Ishikawa (cell line): ENCODE results near the gene CBX4.

ENCODE experiments used
- CEBPB ChIP-seq: IDR thresholded peaks from 2 replicates; pipeline ENCODE4 v1.6.1; 2012
- CREB1 ChIP-seq: IDR thresholded peaks from 2 replicates; pipeline ENCODE4 v1.6.1; 2012; ENCODE audit warnings: low read depth
- EGR1 ChIP-seq: IDR thresholded peaks from 2 replicates; pipeline ENCODE4 v1.6.1; 2012
- EP300 ChIP-seq: IDR thresholded peaks from 2 replicates; pipeline ENCODE4 v1.6.1; 2012; ENCODE audit warnings: borderline replicate concordance
- FOXM1 ChIP-seq: IDR thresholded peaks from 2 replicates; pipeline ENCODE4 v1.6.1; 2012; ENCODE audit warnings: low read depth, borderline replicate concordance
- NFIC ChIP-seq: IDR thresholded peaks from 2 replicates; pipeline ENCODE4 v1.6.1; 2012
- RAD21 ChIP-seq: IDR thresholded peaks from 2 replicates; pipeline ENCODE4 v1.6.1; 2012; ENCODE audit warnings: low read depth
- TAF1 ChIP-seq: IDR thresholded peaks from 2 replicates; pipeline ENCODE4 v1.6.1; 2012; ENCODE audit warnings: low read depth, mild to moderate bottlenecking
- TCF12 ChIP-seq: IDR thresholded peaks from 2 replicates; pipeline ENCODE4 v1.6.1; 2012; ENCODE audit warnings: low read depth
- TEAD4 ChIP-seq: IDR thresholded peaks from 2 replicates; pipeline ENCODE4 v1.6.1; 2012
- YY1 ChIP-seq: IDR thresholded peaks from 2 replicates; pipeline ENCODE4 v1.6.1; 2012; ENCODE audit warnings: low read depth
- ZBTB7A ChIP-seq: IDR thresholded peaks from 2 replicates; pipeline ENCODE4 v1.6.1; 2012; ENCODE audit warnings: low read depth
- TF ChIP-seq, protein P1 (sequence below): IDR thresholded peaks from 2 replicates; pipeline ENCODE4 v1.6.1; 2012
- TF ChIP-seq, protein P2 (sequence below): IDR thresholded peaks from 2 replicates; pipeline ENCODE4 v1.6.1; 2012
- TF ChIP-seq, protein P3 (sequence below): IDR thresholded peaks from 2 replicates; pipeline ENCODE4 v1.6.1; 2012; ENCODE audit warnings: low read depth, mild to moderate bottlenecking

CBX4 gene

DNA sequence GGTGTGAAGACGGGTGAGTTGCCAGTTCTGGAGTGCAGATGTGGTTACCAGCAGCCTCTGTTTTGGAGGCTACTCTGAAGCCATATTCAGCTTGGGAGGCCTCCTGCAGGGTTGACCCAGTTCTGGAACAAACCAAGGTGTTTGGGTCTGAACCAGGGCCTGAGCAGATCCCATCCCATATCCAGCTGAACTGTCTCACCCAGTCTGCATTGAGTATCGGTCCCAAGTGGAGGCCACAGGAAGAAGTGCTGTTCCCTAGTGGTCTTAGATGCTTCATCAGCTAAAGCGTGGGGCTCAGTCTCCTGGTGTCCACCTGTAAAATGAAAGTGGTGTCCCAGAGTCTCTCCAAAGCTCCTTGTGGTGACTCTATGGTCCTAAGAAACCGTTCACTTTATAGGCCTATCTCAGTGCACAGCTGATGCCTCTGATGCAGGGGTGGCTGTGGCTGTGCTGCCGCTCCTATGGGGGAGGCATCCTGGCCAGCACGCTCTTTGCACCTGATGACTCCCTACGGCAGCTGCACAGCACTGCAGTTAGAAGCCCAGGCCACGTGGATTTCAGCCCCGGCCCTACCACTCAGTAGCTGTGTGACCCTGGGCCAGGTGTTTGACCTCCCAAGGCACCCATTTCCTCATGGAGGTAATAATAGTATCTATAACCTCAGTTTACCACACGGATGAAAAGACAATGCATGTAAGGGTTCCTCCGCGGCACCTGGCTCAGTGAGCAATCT is 21.0 kb downstream of the CBX4 start:
- TF ChIP-seq, protein P1, sequence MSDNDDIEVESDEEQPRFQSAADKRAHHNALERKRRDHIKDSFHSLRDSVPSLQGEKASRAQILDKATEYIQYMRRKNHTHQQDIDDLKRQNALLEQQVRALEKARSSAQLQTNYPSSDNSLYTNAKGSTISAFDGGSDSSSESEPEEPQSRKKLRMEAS: no peak
- TF ChIP-seq TAF1: no peak
- no peak for TF ChIP-seq EGR1
- TF ChIP-seq, protein P2, sequence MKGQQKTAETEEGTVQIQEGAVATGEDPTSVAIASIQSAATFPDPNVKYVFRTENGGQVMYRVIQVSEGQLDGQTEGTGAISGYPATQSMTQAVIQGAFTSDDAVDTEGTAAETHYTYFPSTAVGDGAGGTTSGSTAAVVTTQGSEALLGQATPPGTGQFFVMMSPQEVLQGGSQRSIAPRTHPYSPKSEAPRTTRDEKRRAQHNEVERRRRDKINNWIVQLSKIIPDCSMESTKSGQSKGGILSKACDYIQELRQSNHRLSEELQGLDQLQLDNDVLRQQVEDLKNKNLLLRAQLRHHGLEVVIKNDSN: no peak
- no peak for TF ChIP-seq YY1
- TF ChIP-seq EP300: no peak
- TF ChIP-seq CEBPB: no peak
- no peak for TF ChIP-seq TCF12
- TF ChIP-seq FOXM1: no peak
- no peak for TF ChIP-seq TEAD4
- TF ChIP-seq CREB1: no peak
- no peak for TF ChIP-seq NFIC
- no peak for TF ChIP-seq ZBTB7A
- TF ChIP-seq, protein P3, sequence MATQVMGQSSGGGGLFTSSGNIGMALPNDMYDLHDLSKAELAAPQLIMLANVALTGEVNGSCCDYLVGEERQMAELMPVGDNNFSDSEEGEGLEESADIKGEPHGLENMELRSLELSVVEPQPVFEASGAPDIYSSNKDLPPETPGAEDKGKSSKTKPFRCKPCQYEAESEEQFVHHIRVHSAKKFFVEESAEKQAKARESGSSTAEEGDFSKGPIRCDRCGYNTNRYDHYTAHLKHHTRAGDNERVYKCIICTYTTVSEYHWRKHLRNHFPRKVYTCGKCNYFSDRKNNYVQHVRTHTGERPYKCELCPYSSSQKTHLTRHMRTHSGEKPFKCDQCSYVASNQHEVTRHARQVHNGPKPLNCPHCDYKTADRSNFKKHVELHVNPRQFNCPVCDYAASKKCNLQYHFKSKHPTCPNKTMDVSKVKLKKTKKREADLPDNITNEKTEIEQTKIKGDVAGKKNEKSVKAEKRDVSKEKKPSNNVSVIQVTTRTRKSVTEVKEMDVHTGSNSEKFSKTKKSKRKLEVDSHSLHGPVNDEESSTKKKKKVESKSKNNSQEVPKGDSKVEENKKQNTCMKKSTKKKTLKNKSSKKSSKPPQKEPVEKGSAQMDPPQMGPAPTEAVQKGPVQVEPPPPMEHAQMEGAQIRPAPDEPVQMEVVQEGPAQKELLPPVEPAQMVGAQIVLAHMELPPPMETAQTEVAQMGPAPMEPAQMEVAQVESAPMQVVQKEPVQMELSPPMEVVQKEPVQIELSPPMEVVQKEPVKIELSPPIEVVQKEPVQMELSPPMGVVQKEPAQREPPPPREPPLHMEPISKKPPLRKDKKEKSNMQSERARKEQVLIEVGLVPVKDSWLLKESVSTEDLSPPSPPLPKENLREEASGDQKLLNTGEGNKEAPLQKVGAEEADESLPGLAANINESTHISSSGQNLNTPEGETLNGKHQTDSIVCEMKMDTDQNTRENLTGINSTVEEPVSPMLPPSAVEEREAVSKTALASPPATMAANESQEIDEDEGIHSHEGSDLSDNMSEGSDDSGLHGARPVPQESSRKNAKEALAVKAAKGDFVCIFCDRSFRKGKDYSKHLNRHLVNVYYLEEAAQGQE: no peak
- no peak for TF ChIP-seq RAD21

DNA sequence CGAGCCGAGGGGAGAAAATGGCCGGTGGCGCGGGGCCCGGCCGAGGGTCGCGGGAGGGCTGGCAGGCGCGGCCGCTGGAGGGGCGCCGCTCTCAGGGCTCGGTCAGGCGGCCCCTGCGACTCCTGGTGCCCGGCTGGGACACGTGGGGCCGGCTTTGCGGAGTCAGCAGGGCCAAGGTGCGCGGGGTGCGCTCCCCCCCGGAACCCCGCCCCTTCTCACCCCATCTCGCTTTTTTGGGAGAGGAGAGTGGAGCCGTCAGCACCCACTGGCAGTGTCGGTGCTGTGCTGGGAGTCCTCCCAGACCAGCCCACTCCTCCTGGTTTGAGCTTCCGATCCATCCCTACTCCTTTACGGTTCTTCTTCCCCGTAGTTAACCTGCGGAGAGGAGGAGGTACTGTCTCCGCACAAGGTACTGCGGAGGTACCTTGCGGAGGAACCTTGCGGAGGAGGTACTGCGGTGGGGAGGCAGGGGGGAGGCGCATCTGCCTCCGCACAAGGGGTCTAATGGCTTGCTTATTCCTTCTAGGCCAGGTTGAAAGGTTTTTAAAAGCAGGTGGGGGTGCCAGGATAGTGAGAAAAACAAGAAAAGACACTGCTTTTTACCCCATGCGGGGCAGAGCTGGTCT is 23.3 kb downstream of the CBX4 start:
- TF ChIP-seq CREB1 (no peak), YY1 (no peak), EP300 (no peak), NFIC (no peak), ZBTB7A (no peak), CEBPB (no peak), FOXM1 (no peak), TAF1 (no peak), RAD21 (no peak), EGR1 (no peak), TEAD4 (no peak), TCF12 (no peak)
- TF ChIP-seq, protein P3: no peak
- TF ChIP-seq, protein P1: no peak
- TF ChIP-seq, protein P2: no peak

DNA sequence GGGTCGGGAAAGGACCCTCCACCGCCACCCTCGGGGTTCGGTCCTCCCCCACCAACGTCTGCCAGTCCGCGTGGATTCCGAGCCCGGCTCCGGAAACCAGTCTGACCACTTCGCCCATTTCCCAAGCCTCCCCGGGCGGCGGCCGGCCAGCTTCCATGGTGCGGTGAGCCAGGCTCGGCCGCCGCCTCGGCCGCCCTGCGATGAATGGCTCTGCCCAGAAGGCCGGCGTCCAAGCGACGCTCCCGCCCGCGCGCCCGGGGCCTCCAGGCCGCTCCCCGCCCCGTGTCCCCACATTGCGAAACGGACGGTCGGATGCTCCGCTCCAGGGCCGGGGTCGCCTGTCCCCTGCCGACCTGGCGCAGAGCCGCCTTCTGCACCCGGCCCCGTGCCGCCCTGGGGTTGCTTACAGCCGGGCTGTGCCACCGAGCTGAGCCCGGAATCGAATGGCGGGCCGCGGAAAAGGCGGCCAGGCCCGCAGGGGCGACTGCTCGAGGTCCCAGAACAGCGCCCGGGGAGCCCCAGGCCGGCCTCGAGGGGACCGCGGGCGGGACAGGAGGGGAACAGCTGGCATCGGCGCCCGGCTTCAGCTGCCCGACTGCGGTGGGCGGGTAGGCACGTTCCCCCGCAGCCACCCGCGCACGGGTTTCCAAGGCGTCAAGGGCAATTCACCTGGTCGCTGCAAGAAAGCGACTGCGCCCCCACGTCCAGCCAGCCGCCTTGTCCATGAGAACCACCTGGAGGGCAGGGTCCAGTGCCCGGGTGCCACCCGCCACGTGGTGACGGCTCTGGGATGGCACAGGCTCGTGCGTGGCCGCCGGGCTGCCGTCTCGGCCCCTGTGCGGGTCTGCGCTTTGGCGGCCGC is 24.0 kb downstream of the CBX4 start:
- TF ChIP-seq TAF1 (peak; percentile 61; the same call in 1 of the 2 replicates), NFIC (peak; percentile 37; the same call in 1 of the 2 replicates), EP300 (peak; percentile 30; the same call in 1 of the 2 replicates), ZBTB7A (peak; percentile 78; the same call in 1 of the 2 replicates), EGR1 (peak; percentile 28; the same call in 1 of the 2 replicates), FOXM1 (no peak), RAD21 (0 out of 2 replicates have a peak, but pooled peaks have one; percentile 5), TCF12 (peak; percentile 58; the same call in 1 of the 2 replicates), CREB1 (no peak), TEAD4 (peak; percentile 64), YY1 (peak; percentile 78), CEBPB (no peak)
- TF ChIP-seq, protein P1: peak; percentile 89
- TF ChIP-seq, protein P3: no peak
- TF ChIP-seq, protein P2: no peak
